ENCODE measurements around the gene RNF112. TPM values are rescaled to one million over a fixed set of nuclear protein-coding genes. Genes with fewer than 3 reads are reported as not detected.

The RNF112 gene
- total RNA-seq, 1 donor from 2014 or later = 0.86 TPM

- no peak overlapping the region for H3K4me2 ChIP-seq
- Mint-ChIP-seq H3K27ac (peak overlapping the region; percentile 13), H3K27me3 (ENCODE audit: insufficient read depth, low read depth) (peaks cover 6% of the 10 kb centered on the region), H3K4me1 (no peaks in the 10 kb centered on the region), H3K9me3 (no peaks in the 10 kb centered on the region), H3K36me3 (no peaks in the 10 kb centered on the region), H3K4me3 (no peak overlapping the region)
- H3K4me3 ChIP-seq = no peak overlapping the region
- H3K9ac ChIP-seq = no peak overlapping the region
- peaks cover under 1% of the 10 kb centered on the region for H3K79me2 ChIP-seq (ENCODE audit: low read depth)
- H3K4me1 ChIP-seq = peaks cover 4% of the 10 kb centered on the region
- no peaks in the 10 kb centered on the region for H4K20me1 ChIP-seq (ENCODE audit: low read depth)
- no peaks in the 10 kb centered on the region for H3F3A ChIP-seq (ENCODE audit: low read depth)
- H3K27ac ChIP-seq = no peak overlapping the region
- TF ChIP-seq EZH2 (IDR thresholded peaks at IDR 0.05) (no peak), EZH2phosphoT487 (IDR thresholded peaks at IDR 0.05) (no peak), CTCF (IDR thresholded peaks at IDR 0.05) (no peak)
- DNase-seq (ENCODE audit: low spot score) = no peak
- H3K9me3 ChIP-seq (ENCODE audit: low read depth) = no peaks in the 10 kb centered on the region
- no peak overlapping the region for H2AFZ ChIP-seq (replicated peaks)
- H3K27me3 ChIP-seq = no peaks in the 10 kb centered on the region
- H3K36me3 ChIP-seq = no peaks in the 10 kb centered on the region
These were observed 41.1 kb upstream of the RNF112 start for GRCh38 chr17:19369846-19370492.

- Histone ChIP-seq H3K79me2 (ENCODE audit: low read depth) (peaks cover 6% of the 10 kb centered on the region), H3K27ac (no peak overlapping the region), H3F3A (ENCODE audit: low read depth) (peaks cover 1% of the 10 kb centered on the region), H3K27me3 (no peaks in the 10 kb centered on the region), H3K4me1 (peaks cover 4% of the 10 kb centered on the region), H3K4me2 (no peak overlapping the region), H3K4me3 (no peak overlapping the region), H4K20me1 (ENCODE audit: low read depth) (no peaks in the 10 kb centered on the region), H3K9me3 (ENCODE audit: low read depth) (no peaks in the 10 kb centered on the region), H2AFZ (replicated peaks) (no peak overlapping the region), H3K36me3 (no peaks in the 10 kb centered on the region), H3K9ac (no peak overlapping the region)
- peaks cover 6% of the 10 kb centered on the region for H3K27me3 Mint-ChIP-seq (ENCODE audit: insufficient read depth, low read depth)
- no peak overlapping the region for H3K27ac Mint-ChIP-seq
- H3K4me1 Mint-ChIP-seq = no peaks in the 10 kb centered on the region
- DNase-seq (ENCODE audit: low spot score) = no peak
- no peaks in the 10 kb centered on the region for H3K36me3 Mint-ChIP-seq
- H3K4me3 Mint-ChIP-seq = no peak overlapping the region
- no peaks in the 10 kb centered on the region for H3K9me3 Mint-ChIP-seq
- TF ChIP-seq EZH2phosphoT487 (IDR thresholded peaks at IDR 0.05) = no peak
- TF ChIP-seq EZH2 (IDR thresholded peaks at IDR 0.05) = no peak
- TF ChIP-seq CTCF (IDR thresholded peaks at IDR 0.05) = no peak
These were observed 40.5 kb upstream of the RNF112 start for GRCh38 chr17:19370493-19370960.

GRCh38 chr17:19371259-19372010 is 39.6 kb upstream of the RNF112 start:
- H3K27ac Mint-ChIP-seq = peak overlapping the region; percentile 50
- H2AFZ ChIP-seq (replicated peaks) = no peak overlapping the region
- H3K4me3 ChIP-seq = no peak overlapping the region
- H3K4me3 Mint-ChIP-seq = no peak overlapping the region
- H3K4me1 Mint-ChIP-seq = peaks cover 3% of the 10 kb centered on the region
- no peaks in the 10 kb centered on the region for H3K36me3 Mint-ChIP-seq
- no peak overlapping the region for H3K4me2 ChIP-seq
- no peaks in the 10 kb centered on the region for H3K36me3 ChIP-seq
- peaks cover 14% of the 10 kb centered on the region for H3K79me2 ChIP-seq (ENCODE audit: low read depth)
- DNase-seq (ENCODE audit: low spot score) = no peak
- H3K27ac ChIP-seq = no peak overlapping the region
- H3K9me3 Mint-ChIP-seq = no peaks in the 10 kb centered on the region
- H3K27me3 Mint-ChIP-seq (ENCODE audit: insufficient read depth, low read depth) = peaks cover 6% of the 10 kb centered on the region
- peaks cover 4% of the 10 kb centered on the region for H3K4me1 ChIP-seq
- no peak overlapping the region for H3K9ac ChIP-seq
- H3F3A ChIP-seq (ENCODE audit: low read depth) = peaks cover 9% of the 10 kb centered on the region
- H3K9me3 ChIP-seq (ENCODE audit: low read depth) = no peaks in the 10 kb centered on the region
- no peaks in the 10 kb centered on the region for H3K27me3 ChIP-seq
- H4K20me1 ChIP-seq (ENCODE audit: low read depth) = no peaks in the 10 kb centered on the region
- TF ChIP-seq CTCF (IDR thresholded peaks at IDR 0.05) = no peak
- TF ChIP-seq EZH2 (IDR thresholded peaks at IDR 0.05) = no peak
- TF ChIP-seq EZH2phosphoT487 (IDR thresholded peaks at IDR 0.05) = no peak
